ENCODE data around the gene G6PC3.

- no peak for TF ChIP-seq CTCF (conservative IDR thresholded peaks at IDR 0.05)
- no peak for TF ChIP-seq ZFX (IDR thresholded peaks at IDR 0.05)
Observed at GRCh38 chr17:44097110-44097958, 26.8 kb downstream of the G6PC3 start.

All from C4-2B (cell line).